Measurements from ENCODE around the gene OR12D2.
"Not testable (repeated sequence)": the region's sequence is repeated elsewhere in the genome, so short reads cannot be mapped to it uniquely, and the experiment has no call there.

OR12D2 gene

GRCh38 chr6:29395331-29395730 lies at the start of gene OR12D2:
TSS of gene OR12D2 (plus strand) at chr6:29395631. CDS start at chr6:29396700, 1,069 bp downstream.
- ChIA-PET POLR2A (ENCODE audit: low non-redundant PET) (no interaction called here), CTCF (interaction anchor here (0.5 kb wide), 1 partner anchor 18 kb away, joined by 3 read pairs; no protein-coding TSS in a partner anchor)
- DNase-seq (ENCODE audit: low spot score) = no peak
- no peak for TF ChIP-seq CTCF (conservative IDR thresholded peaks at IDR 0.05; ENCODE audit: low read depth)
- H3K27ac ChIP-seq = no peak within 1 kb of the TSS

GRCh38 chr6:29349348-29349747 lies 46.1 kb upstream of the OR12D2 start:
- DNase-seq (ENCODE audit: low spot score); POLR2A ChIA-PET (ENCODE audit: low non-redundant PET); H3K27ac ChIP-seq; CTCF ChIA-PET: not testable (repeated sequence)

- no peak for DNase-seq (ENCODE audit: low spot score)
- CTCF ChIA-PET = no interaction called here
- no peak overlapping the region for H3K27ac ChIP-seq
- TF ChIP-seq CTCF (conservative IDR thresholded peaks at IDR 0.05; ENCODE audit: low read depth) = no peak
- POLR2A ChIA-PET (ENCODE audit: low non-redundant PET) = no interaction called here
Observed at GRCh38 chr6:29354980-29355379, 40.5 kb upstream of the OR12D2 start.

GRCh38 chr6:29355603-29356002 lies 39.8 kb upstream of the OR12D2 start:
- no peak for DNase-seq (ENCODE audit: low spot score)
- TF ChIP-seq CTCF (conservative IDR thresholded peaks at IDR 0.05; ENCODE audit: low read depth) = no peak
- POLR2A ChIA-PET (ENCODE audit: low non-redundant PET) = no interaction called here
- H3K27ac ChIP-seq = no peak overlapping the region
- CTCF ChIA-PET = no interaction called here

- ChIA-PET POLR2A (ENCODE audit: low non-redundant PET) (no interaction called here), CTCF (no interaction called here)
Observed at GRCh38 chr6:29368765-29369164, 26.7 kb upstream of the OR12D2 start, which contains the start of gene OR5V1. TSS of gene OR5V1 (minus strand) at chr6:29368865. CDS start at chr6:29356195, 12,670 bp downstream.

GRCh38 chr6:29375191-29375590 lies 20.2 kb upstream of the OR12D2 start, which contains the start of gene OR12D3:
TSS of gene OR12D3 (minus strand) at chr6:29375291. CDS start at chr6:29375287, 4 bp downstream.
- CTCF ChIA-PET = no interaction called here
- no peak for TF ChIP-seq CTCF (conservative IDR thresholded peaks at IDR 0.05; ENCODE audit: low read depth)
- POLR2A ChIA-PET (ENCODE audit: low non-redundant PET) = interaction anchor here (0.5 kb wide), 1 partner anchor 370 kb away, joined by 6 read pairs; the partner anchor contains the start of gene ZNF311
- DNase-seq (ENCODE audit: low spot score) = no peak
- no peak within 1 kb of the TSS for H3K27ac ChIP-seq

More at GRCh38 chr6:29368765-29369164, 26.7 kb upstream of the OR12D2 start, which contains the start of gene OR5V1:
- DNase-seq (ENCODE audit: low spot score) = no peak
- TF ChIP-seq CTCF (conservative IDR thresholded peaks at IDR 0.05; ENCODE audit: low read depth) = no peak
- no peak within 1 kb of the TSS for H3K27ac ChIP-seq

- TF ChIP-seq CTCF (conservative IDR thresholded peaks at IDR 0.05; ENCODE audit: low read depth) = no peak
Observed at GRCh38 chr6:29376003-29376402, 19.4 kb upstream of the OR12D2 start.

More at GRCh38 chr6:29376003-29376402, 19.4 kb upstream of the OR12D2 start:
- peak; percentile 29 for DNase-seq (ENCODE audit: low spot score)
- ChIA-PET CTCF (interaction anchor here (0.7 to 1.3 kb wide), 2 partner anchors 213 to 296 kb away, joined by 3 to 4 read pairs; no protein-coding TSS in a partner anchor), POLR2A (ENCODE audit: low non-redundant PET) (no interaction called here)
- H3K27ac ChIP-seq = no peak overlapping the region

Measured in RWPE1 (cell line).